GM18870 (cell line): Measurements from ENCODE around the gene SWSAP1.
"Not testable (repeated sequence)": the region's sequence is repeated elsewhere in the genome, so short reads cannot be mapped to it uniquely, and the experiment has no call there.

ENCODE experiments used
- ATAC-seq: cut with Tn5 transposase; IDR thresholded peaks from one replicate; pipeline ENCODE4 v1.9.1; 2021; ENCODE audit warnings: moderate library complexity; ENCODE audit not compliant: unreplicated experiment

SWSAP1 gene

DNA sequence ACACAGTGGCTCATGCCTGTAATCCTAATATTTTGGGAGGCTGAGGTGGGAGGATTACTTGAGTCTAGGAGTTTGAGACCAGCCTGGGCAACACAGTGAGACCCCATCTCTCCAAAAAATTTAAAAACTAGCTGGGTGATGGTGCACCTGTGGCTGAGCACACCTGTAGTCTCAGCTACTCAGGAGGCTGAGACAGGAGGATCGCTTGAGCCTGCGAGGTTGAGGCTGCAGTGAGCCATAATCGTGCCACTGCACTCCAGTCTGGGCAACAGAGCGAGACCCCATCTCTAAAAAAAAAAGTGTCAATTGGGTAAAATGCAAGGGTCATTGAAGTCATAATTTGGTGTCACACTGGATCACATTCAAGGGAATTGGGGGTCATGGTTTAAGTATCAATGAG is 20.4 kb upstream of the SWSAP1 start:
- ATAC-seq: not testable (repeated sequence)

DNA sequence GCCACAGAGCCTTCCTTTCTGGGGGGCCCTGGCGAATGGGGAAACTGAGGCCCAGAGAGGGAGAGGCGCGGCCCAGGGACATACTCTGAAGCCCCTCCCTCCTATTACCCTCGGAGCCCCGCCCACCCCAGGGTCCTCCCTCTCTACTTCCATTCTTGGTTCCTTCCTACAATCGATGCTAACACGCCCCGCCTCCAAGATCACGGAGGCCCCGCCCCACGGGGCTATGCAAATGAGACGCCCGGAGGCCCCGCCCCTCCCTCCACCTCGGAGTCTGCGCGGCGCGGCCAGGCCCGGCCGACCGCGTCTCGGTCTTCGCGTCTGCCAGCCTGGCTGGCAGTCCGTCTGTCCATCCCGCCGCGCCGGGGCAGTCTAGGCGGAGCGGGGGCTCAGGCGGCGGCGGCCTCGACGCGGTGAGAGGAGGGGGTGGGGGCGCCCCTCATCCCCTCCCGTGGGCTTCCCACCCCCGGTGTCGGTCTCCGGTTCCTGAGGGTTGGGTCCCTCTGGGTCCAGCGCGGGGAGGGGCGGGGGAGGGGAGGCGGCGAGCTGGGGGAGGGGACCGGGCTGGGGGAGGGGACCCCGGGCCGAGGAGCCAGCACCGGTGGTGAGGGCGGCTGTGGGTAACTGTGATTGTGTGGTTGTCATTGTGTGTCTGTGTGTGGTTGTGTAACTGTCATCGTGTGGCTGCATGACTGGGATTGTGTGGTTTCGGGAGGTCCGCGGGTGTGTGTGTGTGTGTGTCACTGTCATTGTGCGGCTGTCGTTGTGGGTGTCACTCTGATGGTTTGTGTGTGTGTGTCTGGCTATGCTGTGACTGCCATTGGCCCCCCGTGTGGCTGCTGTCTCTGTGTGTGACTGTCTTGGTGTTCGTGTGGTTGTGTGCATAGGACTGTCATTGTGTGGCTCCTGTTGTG is 19.0 kb upstream of the SWSAP1 start, which contains the start of gene PLPPR2:
PLPPR2 (plus strand) TSS at position 273 of the 914 bp plus-strand sequence. CDS start 2,242 bp downstream, outside the sequence.
- no peak for ATAC-seq

DNA sequence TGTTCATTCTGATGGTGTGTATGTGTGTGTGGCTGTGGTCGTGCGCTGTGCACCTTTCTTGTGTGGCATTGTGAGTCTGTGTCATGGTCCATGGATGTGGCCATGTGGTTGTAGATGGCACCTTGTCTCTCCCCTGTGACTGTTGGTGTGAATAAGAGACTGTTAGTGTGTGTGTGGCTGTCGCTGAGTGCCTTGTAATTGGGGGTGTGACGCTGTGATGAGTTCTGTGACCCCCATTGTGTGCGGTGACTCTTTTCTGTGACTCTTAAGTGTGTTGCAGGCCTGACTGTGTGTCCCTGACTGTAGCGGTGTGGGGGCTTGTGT is 18.4 kb upstream of the SWSAP1 start:
- ATAC-seq: no peak

DNA sequence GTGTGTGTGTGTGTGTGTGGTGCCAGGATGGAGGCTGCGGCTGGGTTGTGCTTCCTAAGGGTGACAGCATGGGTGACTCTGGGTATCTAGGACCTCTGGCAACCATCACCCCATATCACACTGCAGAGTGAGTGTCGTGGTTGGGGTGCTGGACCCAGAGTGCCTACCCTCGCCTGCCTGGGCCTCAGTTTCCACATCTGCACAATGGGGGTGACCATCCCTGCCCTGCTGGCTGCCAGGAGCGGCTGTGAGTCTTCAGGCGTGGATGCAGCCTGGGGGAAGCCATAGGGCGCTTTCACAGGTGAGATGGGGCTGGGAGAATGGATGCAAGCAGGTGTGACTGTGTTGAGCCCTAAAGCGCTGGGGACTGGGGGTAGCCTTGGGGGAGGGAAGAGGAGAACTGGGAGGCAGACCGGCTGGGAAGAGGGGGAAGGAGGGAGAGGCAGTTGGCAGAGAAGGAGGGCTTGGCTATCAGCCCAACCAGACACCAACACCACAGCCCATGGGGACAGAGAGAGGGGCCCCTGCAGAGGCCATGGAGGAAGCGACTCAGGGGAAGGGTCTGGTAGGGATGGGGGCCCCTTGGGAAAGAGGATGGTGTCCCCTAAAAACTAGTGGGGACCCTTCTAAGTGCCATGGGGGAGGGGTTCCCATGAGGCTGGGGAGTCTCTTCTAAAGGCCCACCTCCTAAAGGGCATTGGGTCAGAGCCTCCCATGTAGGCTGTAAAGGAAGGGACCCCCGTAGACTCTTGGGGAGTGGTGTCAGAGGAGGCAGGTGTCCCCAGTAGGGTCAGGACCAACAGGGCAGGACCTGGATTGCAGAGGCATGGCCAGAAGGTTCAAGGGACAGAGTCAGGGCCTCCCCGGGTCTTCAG is 17.6 kb upstream of the SWSAP1 start:
- ATAC-seq: no peak

DNA sequence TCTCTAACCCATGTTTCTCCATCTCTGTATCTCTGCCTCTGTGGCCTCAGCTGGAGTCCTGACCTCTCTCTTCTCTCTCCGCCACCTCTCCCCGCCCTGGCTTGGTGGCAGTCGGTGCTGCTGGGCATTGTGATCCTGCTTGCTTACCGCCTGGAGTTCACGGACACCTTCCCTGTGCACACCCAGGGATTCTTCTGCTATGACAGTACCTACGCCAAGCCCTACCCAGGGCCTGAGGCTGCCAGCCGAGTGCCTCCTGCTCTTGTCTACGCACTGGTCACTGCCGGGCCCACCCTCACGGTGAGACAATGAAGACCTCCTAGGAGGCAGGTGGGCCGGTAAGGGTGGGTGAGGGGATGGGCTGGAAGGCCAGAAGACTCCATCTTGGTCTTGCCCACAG is 15.0 kb upstream of the SWSAP1 start:
- no peak for ATAC-seq

DNA sequence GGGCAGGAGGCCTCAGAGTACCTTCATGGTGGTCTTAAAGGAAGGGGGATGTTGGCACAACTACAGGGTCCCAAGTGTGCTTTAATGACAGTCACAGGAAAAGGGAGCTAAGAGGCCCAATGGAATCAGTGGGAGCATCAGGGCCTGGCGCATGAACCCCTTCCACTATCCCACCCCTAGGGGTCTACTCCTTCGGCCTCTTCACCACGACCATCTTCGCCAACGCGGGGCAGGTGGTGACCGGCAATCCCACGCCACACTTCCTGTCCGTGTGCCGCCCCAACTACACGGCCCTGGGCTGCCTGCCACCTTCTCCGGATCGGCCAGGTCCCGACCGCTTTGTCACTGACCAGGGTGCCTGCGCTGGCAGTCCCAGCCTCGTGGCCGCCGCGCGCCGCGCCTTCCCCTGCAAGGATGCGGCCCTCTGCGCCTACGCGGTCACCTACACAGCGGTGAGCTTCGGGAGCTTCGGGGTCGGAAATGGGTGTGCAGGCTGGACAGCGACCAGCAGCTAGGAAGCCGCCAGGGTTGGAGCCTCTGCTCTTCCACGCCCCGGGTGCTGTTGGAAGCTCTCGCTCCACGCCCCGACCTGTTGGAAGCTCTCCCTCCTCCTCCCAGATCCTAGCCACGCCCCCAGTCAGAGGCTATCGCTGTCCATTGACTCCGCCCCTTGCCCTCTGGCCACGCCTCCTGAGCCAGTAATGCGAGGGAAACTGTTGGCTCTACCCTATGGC is 13.3 kb upstream of the SWSAP1 start:
- ATAC-seq: no peak

DNA sequence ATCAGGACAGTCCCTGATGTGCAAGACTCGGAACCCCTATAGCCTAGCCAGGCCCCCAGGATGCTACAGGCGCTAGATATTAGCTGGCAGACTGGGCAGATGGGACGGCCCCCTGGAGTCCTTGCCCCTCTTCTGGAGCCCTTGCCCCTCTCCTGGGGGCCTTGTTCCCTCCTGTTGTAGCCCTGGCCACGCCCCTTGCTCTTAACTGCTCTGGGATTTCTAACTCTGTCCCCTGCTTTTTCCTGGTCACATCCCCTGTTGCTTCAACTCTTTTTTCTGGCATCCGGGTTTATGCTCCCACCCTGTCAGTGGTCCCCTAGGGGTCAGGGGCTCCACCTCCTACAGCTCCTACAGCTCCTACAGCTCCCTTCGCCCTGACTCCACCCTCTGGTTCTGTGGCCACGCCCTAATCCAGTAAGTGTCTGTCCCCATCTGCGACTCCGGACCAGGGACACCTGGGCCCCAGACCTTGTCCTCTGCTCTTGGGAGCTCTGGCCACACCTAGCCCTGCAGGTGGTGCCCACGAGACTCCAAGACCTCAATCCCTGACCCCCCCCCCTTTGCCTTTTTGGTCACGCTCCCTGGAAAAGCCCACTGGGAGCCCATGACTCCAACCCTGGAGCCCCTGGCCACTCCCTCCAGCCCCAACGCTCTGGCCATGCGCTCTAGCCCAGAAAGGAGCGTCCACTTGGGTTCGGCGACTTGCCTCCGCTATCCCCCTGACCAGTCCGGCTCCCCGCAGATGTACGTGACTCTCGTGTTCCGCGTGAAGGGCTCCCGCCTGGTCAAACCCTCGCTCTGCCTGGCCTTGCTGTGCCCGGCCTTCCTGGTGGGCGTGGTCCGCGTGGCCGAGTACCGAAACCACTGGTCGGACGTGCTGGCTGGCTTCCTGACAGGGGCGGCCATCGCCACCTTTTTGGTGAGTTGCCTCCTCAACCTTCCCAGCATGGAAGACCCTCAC is 12.4 kb upstream of the SWSAP1 start:
- no peak for ATAC-seq

DNA sequence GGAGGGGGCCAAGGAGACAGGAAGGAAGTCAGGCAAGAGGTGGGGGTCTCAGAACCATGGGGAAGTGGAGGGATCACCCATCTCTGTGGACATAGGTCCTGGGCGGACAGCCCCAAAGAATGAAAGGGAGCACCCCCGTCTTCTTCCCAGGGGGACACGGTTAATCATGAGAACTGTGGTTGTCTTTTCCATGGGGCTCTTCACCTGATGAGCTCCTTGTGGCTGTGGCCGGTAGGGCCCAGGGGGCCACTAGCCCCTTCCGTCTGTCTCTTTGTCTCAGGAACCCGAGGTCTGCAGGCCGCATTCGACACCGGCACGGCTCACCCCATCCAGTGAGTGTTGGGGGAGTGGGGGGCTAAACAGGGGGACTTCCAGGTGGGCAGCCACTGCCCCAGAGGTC is 10.6 kb upstream of the SWSAP1 start:
- ATAC-seq: no peak

DNA sequence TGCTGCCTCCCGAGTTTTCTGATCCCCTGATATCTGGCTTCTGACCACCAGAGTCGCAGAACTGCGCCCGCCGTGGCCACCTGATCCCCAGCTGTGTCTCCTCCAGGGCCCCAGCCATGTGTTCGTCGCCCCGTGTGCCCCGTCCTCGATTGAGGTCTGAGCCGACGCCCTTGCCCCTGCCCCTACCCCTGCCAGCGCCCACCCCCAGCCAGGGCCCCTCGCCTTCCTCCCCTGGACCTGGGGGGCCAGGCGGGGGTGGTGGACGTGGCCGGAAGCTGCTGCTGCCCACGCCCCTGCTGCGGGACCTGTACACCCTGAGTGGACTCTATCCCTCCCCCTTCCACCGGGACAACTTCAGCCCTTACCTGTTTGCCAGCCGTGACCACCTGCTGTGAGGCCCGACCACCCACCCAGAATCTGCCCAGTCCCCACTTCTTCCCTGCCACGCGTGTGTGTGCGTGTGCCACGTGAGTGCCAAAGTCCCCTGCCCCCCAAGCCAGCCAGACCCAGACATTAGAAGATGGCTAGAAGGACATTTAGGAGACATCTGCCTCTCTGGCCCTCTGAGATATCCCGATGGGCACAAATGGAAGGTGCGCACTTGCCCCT is 10.1 kb upstream of the SWSAP1 start:
- no peak for ATAC-seq

DNA sequence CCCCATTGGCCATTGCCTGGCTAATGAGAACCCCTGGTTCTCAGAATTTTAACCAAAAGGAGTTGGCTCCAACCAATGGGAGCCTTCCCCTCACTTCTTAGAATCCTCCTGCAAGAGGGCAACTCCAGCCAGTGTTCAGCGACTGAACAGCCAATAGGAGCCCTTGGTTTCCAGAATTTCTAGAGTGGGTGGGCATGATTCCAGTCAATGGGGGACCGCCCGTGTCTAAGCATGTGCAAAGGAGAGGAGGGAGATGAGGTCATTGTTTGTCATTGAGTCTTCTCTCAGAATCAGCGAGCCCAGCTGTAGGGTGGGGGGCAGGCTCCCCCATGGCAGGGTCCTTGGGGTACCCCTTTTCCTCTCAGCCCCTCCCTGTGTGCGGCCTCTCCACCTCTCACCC is 9.5 kb upstream of the SWSAP1 start:
- ATAC-seq: no peak

DNA sequence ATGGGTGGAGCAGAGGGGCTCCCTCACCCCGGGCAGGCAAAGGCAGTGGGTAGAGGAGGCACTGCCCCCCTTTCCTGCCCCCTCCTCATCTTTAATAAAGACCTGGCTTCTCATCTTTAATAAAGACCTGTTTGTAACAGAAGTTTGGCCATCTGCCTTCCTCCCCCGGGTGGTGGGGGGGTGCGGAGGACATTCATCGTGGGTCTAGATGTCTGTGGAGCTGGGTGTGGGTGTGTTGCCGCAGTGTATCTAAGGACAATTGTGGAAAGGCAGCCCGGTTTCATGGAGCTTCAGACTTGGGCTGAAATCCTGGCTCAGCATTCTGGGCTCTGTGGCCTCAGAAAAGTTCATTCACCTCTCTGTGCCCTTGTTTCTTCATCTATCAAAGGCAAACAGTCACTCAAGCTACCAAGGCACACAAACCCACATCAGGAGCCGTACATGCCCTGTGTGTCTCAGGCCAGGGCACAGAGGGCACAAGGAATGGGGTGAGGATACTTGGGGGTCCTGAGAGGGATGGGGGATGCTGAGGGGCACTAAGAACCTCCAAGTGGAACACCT is 8.8 kb upstream of the SWSAP1 start:
- ATAC-seq: no peak

DNA sequence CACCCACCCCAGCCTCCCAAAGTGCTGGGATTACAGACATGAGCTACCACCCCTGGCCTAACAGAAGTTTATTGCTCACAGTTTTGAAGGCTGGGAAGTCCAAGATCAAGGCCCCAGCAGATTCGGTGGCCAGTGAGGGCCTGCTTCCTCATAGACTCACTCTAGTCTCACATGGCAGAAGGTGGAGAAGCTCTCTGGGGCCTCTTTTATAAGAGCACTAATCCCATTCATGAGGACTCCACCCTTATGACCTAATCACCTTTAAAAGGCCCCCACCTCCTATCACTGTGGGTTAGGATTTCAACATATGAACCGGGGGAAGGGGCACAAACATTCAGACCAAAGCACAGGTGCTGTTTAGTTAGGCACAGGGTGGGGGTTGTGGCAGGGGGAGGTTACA is 6.9 kb upstream of the SWSAP1 start:
- ATAC-seq: no peak

DNA sequence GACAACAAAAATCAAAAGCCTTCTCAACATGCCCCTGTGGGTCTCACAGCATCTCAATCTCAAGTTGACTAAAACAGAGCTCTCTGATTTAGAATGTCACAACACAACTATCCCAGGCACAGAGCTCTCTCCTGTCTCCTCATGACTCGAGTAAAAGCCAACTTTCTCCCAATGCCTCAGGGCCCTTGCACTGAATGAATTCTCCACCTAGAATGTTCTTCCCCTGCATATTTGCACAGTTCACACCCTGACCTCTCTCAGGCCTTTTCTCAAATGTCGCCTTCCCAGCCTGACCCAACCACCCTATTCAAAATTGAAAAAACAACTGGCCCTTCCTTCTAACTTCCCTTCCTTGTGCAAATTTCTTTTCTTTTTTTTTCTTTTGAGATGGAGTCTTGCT is 3.7 kb upstream of the SWSAP1 start:
- ATAC-seq: no peak

DNA sequence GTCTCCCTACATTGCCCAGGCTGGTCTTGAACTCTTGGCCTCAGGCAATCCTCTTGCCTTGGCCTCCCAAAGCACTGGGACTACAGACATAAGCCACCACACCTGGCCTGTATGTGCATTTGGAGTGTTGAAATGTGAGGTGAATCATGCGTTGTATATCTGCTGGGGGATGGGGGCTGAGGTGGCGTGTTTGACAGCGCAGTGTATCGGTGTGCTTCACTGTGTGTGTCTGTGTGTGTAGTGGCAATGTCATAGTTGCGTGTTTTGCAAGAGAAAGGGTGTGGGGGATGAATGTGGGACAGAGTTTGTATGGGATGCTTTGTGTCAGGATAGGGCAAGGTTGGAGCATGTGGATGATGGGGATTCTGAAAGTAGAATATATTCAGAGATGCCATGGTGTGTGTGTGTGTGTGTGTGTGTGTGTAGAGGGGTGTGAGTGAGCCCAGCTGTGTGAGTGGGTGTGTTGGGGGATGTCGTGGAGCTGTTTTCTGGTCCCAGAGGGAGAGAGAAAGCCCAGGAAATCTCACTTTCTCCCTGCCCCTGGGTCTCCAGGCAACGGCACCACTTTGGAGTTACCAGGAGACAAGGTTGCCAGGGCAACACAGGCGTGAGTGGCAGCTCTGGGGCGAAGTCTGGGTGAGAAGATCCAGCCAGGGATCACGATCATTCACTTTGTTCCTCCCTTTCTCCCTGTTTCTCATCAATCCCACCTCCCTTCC is 1.1 kb upstream of the SWSAP1 start:
- ATAC-seq: no peak

DNA sequence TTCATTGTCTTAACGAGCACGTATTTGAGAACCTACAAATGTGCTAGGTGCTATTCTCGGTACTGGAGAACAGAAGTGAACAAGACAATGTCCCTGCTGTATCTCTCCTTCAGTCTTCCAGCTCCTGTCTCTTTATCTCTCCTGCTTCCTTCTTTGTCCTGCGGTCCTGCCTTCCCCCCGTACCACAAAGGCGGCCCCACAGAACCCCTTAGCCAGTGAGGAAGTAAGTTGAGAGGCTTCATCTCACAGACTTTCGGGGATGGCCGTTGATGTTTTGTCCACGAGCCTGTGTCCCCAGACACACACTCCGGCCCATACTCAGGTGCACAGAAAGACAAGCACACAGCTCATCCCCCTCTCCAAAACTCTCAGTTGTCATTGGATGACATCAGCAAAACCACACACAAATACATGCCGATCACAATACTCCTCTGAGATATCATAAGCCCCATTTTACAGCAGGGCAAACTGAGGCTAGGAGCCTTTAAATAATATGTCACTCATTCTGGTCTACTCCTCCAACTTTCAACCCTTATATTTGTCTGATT is 507 bp upstream of the SWSAP1 start:
- no peak for ATAC-seq

DNA sequence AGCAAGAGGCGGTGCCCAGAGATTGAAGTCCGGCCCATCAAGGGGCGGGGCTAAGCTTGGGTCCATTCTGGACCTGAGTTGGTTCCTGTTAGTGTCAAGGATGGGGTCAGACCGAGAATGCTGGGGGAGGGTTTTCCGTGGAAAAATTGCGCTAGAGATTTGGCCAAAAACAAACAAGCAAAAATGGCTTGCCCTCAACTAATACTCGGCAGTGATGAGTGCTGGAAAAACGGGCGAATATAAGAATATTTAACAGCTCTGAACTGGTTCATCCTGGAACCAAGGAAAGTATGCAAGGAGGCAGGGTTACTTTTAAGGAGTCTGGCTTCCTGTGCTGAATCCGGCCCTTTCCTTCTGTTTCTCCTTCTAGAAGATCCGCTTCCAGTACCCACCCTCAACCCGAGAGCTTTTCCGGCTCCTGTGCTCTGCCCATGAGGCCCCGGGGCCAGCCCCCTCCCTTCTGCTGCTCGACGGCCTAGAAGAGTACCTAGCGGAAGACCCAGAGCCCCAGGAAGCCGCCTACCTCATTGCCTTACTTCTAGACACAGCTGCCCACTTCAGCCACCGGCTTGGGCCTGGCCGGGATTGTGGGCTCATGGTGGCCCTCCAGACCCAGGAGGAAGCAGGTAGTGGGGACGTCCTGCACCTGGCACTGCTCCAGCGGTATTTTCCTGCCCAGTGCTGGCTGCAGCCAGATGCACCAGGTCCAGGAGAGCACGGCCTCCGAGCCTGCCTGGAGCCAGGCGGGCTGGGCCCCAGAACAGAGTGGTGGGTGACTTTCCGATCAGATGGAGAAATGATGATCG is 880 bp downstream of the SWSAP1 start:
- ATAC-seq: no peak

DNA sequence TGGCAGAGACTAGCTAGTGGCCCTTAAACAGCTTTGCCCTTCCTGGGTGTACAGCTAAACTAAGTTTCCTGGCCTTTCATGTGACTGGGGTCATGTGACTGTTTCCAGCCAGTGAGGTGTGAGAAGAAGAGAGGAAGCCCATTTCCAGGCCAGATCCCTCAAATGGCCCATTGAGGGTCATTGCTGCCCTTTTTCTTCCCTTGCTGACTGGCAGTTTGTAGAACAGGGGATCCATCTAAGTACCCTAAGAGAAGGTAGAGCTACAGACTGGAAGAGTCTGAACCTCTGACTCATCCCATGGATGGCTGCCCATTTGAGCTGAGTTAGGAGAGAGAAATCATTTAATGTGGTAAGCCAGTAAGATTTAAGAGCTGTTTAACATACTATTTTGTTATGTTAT is 2.8 kb downstream of the SWSAP1 start:
- no peak for ATAC-seq

DNA sequence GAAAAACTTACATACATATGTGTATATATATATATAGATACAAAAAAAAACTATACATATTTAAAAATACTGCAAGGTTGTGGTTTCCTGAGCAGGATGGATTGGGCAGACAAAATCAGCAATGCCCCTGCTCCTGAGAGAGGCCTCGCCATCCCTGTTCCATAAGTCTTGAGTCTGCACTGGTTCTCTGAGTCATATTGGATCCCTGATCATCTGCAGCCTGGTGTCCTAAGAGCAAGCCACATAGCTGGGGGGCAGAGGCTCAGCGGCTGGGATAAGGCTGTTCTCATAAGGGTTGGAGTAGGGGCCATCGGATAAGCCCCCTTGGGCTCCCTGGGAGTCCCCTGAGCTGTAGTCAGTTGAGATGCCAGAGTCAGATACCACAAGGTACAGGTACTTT is 3.3 kb downstream of the SWSAP1 start:
- ATAC-seq: no peak
